Measurements from ENCODE around the gene PPARD.
A peak's percentile ranks its signal among the peaks of the same experiment; 100 is the strongest.

Gene PPARD

GRCh38 chr6:35443341-35444030 is 101.1 kb downstream of the PPARD start:
- no peaks in the 10 kb centered on the region for H3K36me3 ChIP-seq
- intact Hi-C loops (cut with DNase I; ENCODE audit: low total_unique reads), result loop anchor here (5.0 kb wide), 1 partner anchor 86 kb away; no protein-coding TSS in a partner anchor

GRCh38 chr6:35445691-35446090 is 103.3 kb downstream of the PPARD start:
- intact Hi-C loops (cut with DNase I; ENCODE audit: low total_unique reads), result no loop called here
- DNase-seq, result no peak

More at GRCh38 chr6:35443341-35444030, 101.1 kb downstream of the PPARD start:
- DNase-seq, result no peak
- H3K27me3 ChIP-seq, result no peaks in the 10 kb centered on the region
- H3K9me3 ChIP-seq, result no peaks in the 10 kb centered on the region
- no peak overlapping the region for H3K4me3 ChIP-seq
- no peak overlapping the region for H3K27ac ChIP-seq
- no peak for TF ChIP-seq CTCF (IDR thresholded peaks at IDR 0.05)
- no peaks in the 10 kb centered on the region for H3K4me1 ChIP-seq

DNA sequence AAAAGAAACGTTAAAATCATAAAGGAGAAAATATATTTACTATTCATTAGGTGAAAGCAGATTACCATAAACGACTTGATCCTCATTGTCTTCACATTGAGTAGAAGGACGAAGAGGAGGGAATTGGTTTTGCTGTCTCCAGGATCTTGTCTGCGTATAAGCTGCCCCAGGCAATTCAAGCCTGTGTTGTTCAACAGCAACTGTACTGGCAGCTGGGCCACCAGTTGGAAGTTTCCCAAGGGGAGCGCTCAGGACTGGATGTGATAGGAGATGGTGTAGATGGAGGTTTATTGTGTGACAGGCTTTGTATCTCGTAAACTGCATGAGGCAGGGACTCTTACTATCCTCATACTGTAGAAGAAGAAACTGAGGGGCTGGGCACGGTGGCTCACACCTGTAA is 105.8 kb downstream of the PPARD start:
- Histone ChIP-seq H3K4me3 (no peak overlapping the region), H3K27ac (no peak overlapping the region), H3K9me3 (no peaks in the 10 kb centered on the region), H3K36me3 (no peaks in the 10 kb centered on the region), H3K27me3 (no peaks in the 10 kb centered on the region), H3K4me1 (peaks cover 4 to 13% (median 7%) of the 10 kb centered on the region in 4 donors)
- no peak for TF ChIP-seq CTCF (IDR thresholded peaks at IDR 0.05)
- intact Hi-C loops (cut with DNase I; ENCODE audit: low total_unique reads), result loop anchor here (2.0 kb wide), 1 partner anchor 105 kb away; the partner anchor contains the start of gene PPARD
- DNase-seq, result no peak

More at GRCh38 chr6:35445691-35446090, 103.3 kb downstream of the PPARD start:
- Histone ChIP-seq H3K4me3 (no peak overlapping the region), H3K9me3 (no peaks in the 10 kb centered on the region), H3K4me1 (no peaks in the 10 kb centered on the region), H3K36me3 (no peaks in the 10 kb centered on the region), H3K27ac (no peak overlapping the region), H3K27me3 (no peaks in the 10 kb centered on the region)
- no peak for TF ChIP-seq CTCF (IDR thresholded peaks at IDR 0.05)

- peak; percentile 72 for TF ChIP-seq CTCF (IDR thresholded peaks at IDR 0.05)
- intact Hi-C loops (cut with DNase I; ENCODE audit: low total_unique reads), result loop anchor here (2.0 kb wide), 1 partner anchor 107 kb away; the partner anchor contains the start of gene PPARD
- no peak for DNase-seq
These were observed 107.0 kb downstream of the PPARD start for GRCh38 chr6:35449287-35449881.

GRCh38 chr6:35451354-35452182 is 109.2 kb downstream of the PPARD start:
- peaks cover 4 to 41% (median 26%) of the 10 kb centered on the region in 4 donors for H3K4me1 ChIP-seq
- no peak for DNase-seq
- no peaks in the 10 kb centered on the region for H3K27me3 ChIP-seq
- peaks cover 0 to 12% (median 6%) of the 10 kb centered on the region in 3 donors for H3K36me3 ChIP-seq
- no peaks in the 10 kb centered on the region for H3K9me3 ChIP-seq
- TF ChIP-seq CTCF (IDR thresholded peaks at IDR 0.05), result no peak
- intact Hi-C loops (cut with DNase I; ENCODE audit: low total_unique reads), result no loop called here
- H3K27ac ChIP-seq, result peak overlapping the region; percentile 64 to 77
- H3K4me3 ChIP-seq, result peak overlapping the region; percentile 61 to 62

More at GRCh38 chr6:35449287-35449881, 107.0 kb downstream of the PPARD start:
- Histone ChIP-seq H3K36me3 (no peaks in the 10 kb centered on the region), H3K4me1 (peaks cover 4 to 25% (median 17%) of the 10 kb centered on the region in 4 donors), H3K27ac (no peak overlapping the region), H3K27me3 (no peaks in the 10 kb centered on the region), H3K9me3 (no peaks in the 10 kb centered on the region), H3K4me3 (no peak overlapping the region)

Measured in tibial artery (tissue), 4 donors.